ENCODE measurements around the gene PRPF8. TPM values are rescaled to one million over a fixed set of nuclear protein-coding genes. Genes with fewer than 3 reads are reported as not detected.
A peak's percentile ranks its signal among the peaks of the same experiment; 100 is the strongest.

The PRPF8 gene
- total and polyA plus RNA-seq, 10 of the 15 experiments (the other 5 are each of a cell fraction or from before 2014, with no cell fraction given): 77.2 to 337 (median 162) TPM

DNA sequence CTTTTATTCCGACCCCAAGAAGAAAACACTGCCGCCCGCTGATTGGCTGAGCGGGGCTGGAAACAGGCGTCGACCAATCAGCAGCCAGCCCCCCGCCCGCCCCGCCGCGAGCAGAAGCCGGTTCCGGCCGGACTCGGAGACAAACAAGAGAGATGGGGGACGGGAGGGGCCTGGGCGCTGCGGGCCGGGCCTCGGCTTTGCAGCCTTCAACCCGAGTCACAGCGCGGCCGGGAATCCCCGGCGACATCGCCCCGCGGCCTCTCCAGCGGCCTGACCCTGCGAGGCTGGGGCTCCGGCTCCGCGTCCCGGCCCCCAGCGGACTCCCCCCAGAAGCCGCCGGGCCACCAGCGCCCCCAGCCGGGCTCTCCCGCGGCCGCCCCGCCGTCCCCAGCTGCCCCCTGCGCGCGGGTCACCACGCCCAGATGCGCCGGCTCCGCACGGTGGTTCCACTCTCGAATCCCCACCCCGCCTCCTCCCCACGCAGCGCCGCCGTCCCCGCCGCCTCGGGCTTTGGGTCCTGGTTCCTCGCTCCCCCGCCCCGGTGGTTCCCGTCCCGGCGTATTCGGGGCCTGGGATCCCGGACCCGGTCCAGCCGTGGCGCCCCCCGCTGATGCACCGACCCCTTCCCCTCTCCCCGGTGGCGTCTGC lies 55.7 kb downstream of the PRPF8 start (continued):
- TF ChIP-seq E4F1 (IDR thresholded peaks at IDR 0.05; ENCODE audit: borderline replicate concordance, partially characterized antibody) (no peak), BRCA1 (IDR thresholded peaks at IDR 0.05; ENCODE audit: low read depth, low read length) (no peak), CHD4 (IDR thresholded peaks at IDR 0.05) (no peak)

DNA sequence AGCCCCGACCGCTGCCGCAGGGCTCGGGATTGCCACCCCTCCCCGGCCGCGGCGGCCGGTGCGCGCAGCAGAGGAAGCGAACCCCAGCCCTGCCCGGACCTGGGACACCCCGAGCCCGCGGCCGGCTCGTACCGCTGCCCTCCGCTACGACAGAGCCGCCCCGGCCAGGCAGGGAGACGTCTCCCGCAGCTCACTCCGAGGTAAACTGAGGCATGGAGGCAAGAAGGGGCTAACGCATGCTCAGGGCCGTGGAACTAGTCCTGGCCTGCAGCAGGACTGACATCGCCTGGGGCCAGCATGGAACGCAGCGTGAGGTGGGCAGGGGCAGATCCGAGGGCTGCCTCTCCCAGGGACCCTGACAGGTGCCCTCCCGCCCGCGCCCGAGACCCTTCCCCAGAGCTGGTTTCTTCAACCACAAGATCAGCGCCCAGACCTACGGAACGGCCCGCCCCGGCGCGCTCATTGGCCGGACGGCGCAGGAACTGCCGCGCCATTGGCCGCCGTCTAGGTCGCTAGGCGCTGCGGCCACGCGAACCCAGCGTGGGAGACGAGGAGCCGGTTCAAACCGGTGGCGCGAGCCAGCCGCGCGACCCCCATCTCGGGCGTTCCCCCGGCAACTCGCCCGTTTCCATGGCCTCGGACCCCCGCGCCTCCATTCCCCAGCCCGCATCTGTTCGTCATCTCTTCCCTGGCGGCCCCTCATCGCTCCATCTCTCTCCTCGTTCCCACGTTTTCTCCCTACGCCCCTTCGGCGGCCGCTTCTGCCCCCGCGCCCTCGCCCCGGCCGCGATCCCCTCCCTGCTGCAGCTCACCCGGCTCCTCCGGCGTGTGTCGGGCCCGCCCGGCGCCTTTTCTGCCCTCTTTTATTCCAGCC lies 56.4 kb downstream of the PRPF8 start, which contains the start of gene SLC43A2:
TSS of gene SLC43A2 (minus strand) at position 853 of the 874 bp plus-strand sequence. CDS start 960 bp downstream, outside the sequence.
- ATAC-seq (peak; percentile 83), FAIRE-seq (peak; percentile 78), DNase-seq (ENCODE audit: low read depth, low spot score) (no peak)
- CTCF ChIA-PET: interaction anchor here (0.6 to 9.9 kb wide), 14 partner anchors 18 to 369 kb away, joined by 3 to 380 read pairs (median 13); partner anchors contain the start of gene INPP5K
- peak within 1 kb of the TSS; percentile 88 for H3K4me3 ChIP-seq
- no peaks in the 10 kb centered on the region for H3K27me3 ChIP-seq (replicated peaks in 1 of 2; ENCODE audit: control insufficient read depth in 2 of 2, insufficient read depth in 2 of 2, low read length in 1 of 2)
- peak within 1 kb of the TSS; percentile 87 for H3K27ac ChIP-seq (ENCODE audit: control insufficient read depth, insufficient read depth)
- peak within 1 kb of the TSS; percentile 100 for H3K4me2 ChIP-seq (ENCODE audit: control insufficient read depth, insufficient read depth)
- in situ Hi-C loops (cut with MboI) (loop anchor here (10.0 kb wide), 1 partner anchor 53 kb away; no protein-coding TSS in a partner anchor), intact Hi-C loops (cut with micrococcal nuclease; ENCODE audit: unreplicated experiment) (loop anchor here (1.0 to 5.0 kb wide), 3 partner anchors 21 to 51 kb away; no protein-coding TSS in a partner anchor)
- peaks cover 6% of the 10 kb centered on the region for H3K79me2 ChIP-seq (ENCODE audit: control insufficient read depth, insufficient read depth, low read length)
- BruUV-seq (replicated peaks): no TSS peak
- WGBS (ENCODE audit: insufficient coverage, insufficient replicate concordance, low lambda C conversion rate, missing lambda C conversion rate): 1% methylated on average over 75 of the region's 95 CpGs
- no peaks in the 10 kb centered on the region for H3K36me3 ChIP-seq (ENCODE audit: control insufficient read depth in 2 of 2, insufficient read depth in 2 of 2, low read length in 1 of 2)
- H4K20me1 ChIP-seq (ENCODE audit: control insufficient read depth, insufficient read depth): no peaks in the 10 kb centered on the region
- peaks cover 42% of the 10 kb centered on the region for H3K4me1 ChIP-seq (ENCODE audit: control insufficient read depth, insufficient read depth, low read length)
- POLR2A ChIA-PET: interaction anchor here (0.6 to 6.0 kb wide), 8 partner anchors 16 to 62 kb away, joined by 3 to 56 read pairs (median 5); no protein-coding TSS in a partner anchor
- SMC1A ChIA-PET (ENCODE audit: uncharacterized antibody, unreplicated experiment): interaction anchor here (0.6 to 5.4 kb wide), 9 partner anchors 21 to 267 kb away, joined by 3 to 107 read pairs (median 5); partner anchors contain the start of gene INPP5K
- H3K9me3 ChIP-seq (replicated peaks; ENCODE audit: control insufficient read depth, insufficient read depth, low read length): no peaks in the 10 kb centered on the region
- peak within 1 kb of the TSS; percentile 66 for H3K9ac ChIP-seq (ENCODE audit: control insufficient read depth, insufficient read depth, low read length)
- RAD21 ChIA-PET (ENCODE audit: unreplicated experiment): interaction anchor here (0.6 to 10.0 kb wide), 12 partner anchors 10 to 367 kb away, joined by 3 to 317 read pairs (median 8); partner anchors contain the start of genes INPP5K, PITPNA and RILP
- H2AFZ ChIP-seq (ENCODE audit: control insufficient read depth, low read depth, low read length): peak within 1 kb of the TSS; percentile 79
- TF ChIP-seq KDM1A (IDR thresholded peaks at IDR 0.05; ENCODE audit: borderline replicate concordance) (no peak), LARP7 (IDR thresholded peaks at IDR 0.05) (peak; percentile 74; the same call in 1 of the 2 replicates), PAX8 (IDR thresholded peaks at IDR 0.05) (no peak), EED (IDR thresholded peaks at IDR 0.05; ENCODE audit: low read depth) (0 out of 2 replicates have a peak, but pooled peaks have one; percentile 6), WRNIP1 (IDR thresholded peaks at IDR 0.05; ENCODE audit: borderline replicate concordance, low read depth, low read length) (no peak), SUZ12 (IDR thresholded peaks at IDR 0.05; ENCODE audit: unreplicated experiment) (no peak)
- TF ChIP-seq, protein P1, sequence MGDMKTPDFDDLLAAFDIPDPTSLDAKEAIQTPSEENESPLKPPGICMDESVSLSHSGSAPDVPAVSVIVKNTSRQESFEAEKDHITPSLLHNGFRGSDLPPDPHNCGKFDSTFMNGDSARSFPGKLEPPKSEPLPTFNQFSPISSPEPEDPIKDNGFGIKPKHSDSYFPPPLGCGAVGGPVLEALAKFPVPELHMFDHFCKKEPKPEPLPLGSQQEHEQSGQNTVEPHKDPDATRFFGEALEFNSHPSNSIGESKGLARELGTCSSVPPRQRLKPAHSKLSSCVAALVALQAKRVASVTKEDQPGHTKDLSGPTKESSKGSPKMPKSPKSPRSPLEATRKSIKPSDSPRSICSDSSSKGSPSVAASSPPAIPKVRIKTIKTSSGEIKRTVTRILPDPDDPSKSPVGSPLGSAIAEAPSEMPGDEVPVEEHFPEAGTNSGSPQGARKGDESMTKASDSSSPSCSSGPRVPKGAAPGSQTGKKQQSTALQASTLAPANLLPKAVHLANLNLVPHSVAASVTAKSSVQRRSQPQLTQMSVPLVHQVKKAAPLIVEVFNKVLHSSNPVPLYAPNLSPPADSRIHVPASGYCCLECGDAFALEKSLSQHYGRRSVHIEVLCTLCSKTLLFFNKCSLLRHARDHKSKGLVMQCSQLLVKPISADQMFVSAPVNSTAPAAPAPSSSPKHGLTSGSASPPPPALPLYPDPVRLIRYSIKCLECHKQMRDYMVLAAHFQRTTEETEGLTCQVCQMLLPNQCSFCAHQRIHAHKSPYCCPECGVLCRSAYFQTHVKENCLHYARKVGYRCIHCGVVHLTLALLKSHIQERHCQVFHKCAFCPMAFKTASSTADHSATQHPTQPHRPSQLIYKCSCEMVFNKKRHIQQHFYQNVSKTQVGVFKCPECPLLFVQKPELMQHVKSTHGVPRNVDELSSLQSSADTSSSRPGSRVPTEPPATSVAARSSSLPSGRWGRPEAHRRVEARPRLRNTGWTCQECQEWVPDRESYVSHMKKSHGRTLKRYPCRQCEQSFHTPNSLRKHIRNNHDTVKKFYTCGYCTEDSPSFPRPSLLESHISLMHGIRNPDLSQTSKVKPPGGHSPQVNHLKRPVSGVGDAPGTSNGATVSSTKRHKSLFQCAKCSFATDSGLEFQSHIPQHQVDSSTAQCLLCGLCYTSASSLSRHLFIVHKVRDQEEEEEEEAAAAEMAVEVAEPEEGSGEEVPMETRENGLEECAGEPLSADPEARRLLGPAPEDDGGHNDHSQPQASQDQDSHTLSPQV (IDR thresholded peaks at IDR 0.05): no peak
- TF ChIP-seq, protein P2, sequence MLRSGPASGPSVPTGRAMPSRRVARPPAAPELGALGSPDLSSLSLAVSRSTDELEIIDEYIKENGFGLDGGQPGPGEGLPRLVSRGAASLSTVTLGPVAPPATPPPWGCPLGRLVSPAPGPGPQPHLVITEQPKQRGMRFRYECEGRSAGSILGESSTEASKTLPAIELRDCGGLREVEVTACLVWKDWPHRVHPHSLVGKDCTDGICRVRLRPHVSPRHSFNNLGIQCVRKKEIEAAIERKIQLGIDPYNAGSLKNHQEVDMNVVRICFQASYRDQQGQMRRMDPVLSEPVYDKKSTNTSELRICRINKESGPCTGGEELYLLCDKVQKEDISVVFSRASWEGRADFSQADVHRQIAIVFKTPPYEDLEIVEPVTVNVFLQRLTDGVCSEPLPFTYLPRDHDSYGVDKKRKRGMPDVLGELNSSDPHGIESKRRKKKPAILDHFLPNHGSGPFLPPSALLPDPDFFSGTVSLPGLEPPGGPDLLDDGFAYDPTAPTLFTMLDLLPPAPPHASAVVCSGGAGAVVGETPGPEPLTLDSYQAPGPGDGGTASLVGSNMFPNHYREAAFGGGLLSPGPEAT (IDR thresholded peaks at IDR 0.05; ENCODE audit: low read depth): no peak
